T follicular helper cell (primary cell): ENCODE measurements around the gene RUSC1.
A peak's percentile ranks its signal among the peaks of the same experiment; 100 is the strongest.

Experiments used
- DNase-seq: peaks from one replicate; pipeline ENCODE4 v3.0.0-alpha.2; 2020; ENCODE audit warnings: low read depth

The RUSC1 gene

GRCh38 chr1:155294520-155295182 lies 26.0 kb upstream of the RUSC1 start:
- no peak for DNase-seq

GRCh38 chr1:155295183-155295941 lies 25.3 kb upstream of the RUSC1 start:
- no peak for DNase-seq

- DNase-seq = no peak
Measured at GRCh38 chr1:155295942-155296267, 24.8 kb upstream of the RUSC1 start.

GRCh38 chr1:155296661-155297060 lies 24.0 kb upstream of the RUSC1 start:
- DNase-seq = no peak

GRCh38 chr1:155297384-155297783 lies 23.3 kb upstream of the RUSC1 start:
- DNase-seq = no peak

GRCh38 chr1:155300024-155300423 lies 20.7 kb upstream of the RUSC1 start:
- DNase-seq = no peak

GRCh38 chr1:155300553-155301329 lies 20.0 kb upstream of the RUSC1 start:
- DNase-seq = no peak

GRCh38 chr1:155301342-155301841 lies 19.3 kb upstream of the RUSC1 start, which contains the start of gene PKLR:
PKLR (minus strand) TSS chr1:155301438; CDS start chr1:155301395, 43 bp downstream.
- DNase-seq = no peak

GRCh38 chr1:155304558-155305063 lies 16.1 kb upstream of the RUSC1 start:
- no peak for DNase-seq

GRCh38 chr1:155305881-155306391 lies 14.8 kb upstream of the RUSC1 start:
- DNase-seq = no peak

GRCh38 chr1:155307247-155307740 lies 13.4 kb upstream of the RUSC1 start:
- no peak for DNase-seq

- DNase-seq = peak; percentile 95
Measured at GRCh38 chr1:155308493-155309422, 11.9 kb upstream of the RUSC1 start, which contains the start of gene FDPS. FDPS (plus strand) TSS chr1:155308866; CDS start chr1:155309790, 924 bp downstream.

GRCh38 chr1:155309423-155310021 lies 11.2 kb upstream of the RUSC1 start:
- DNase-seq = no peak

- DNase-seq = no peak
Measured at GRCh38 chr1:155313261-155313660, 7.4 kb upstream of the RUSC1 start.

GRCh38 chr1:155316922-155317321 lies 3.8 kb upstream of the RUSC1 start:
- no peak for DNase-seq

- DNase-seq = no peak
Measured at GRCh38 chr1:155318082-155318481, 2.6 kb upstream of the RUSC1 start.

GRCh38 chr1:155319536-155319935 lies 1.2 kb upstream of the RUSC1 start:
- DNase-seq = no peak

GRCh38 chr1:155320252-155320651 lies 442 bp upstream of the RUSC1 start:
- no peak for DNase-seq

- DNase-seq = no peak
Measured at GRCh38 chr1:155321639-155322503, 1.2 kb downstream of the RUSC1 start.
